HS-5 (cell line): ENCODE measurements around the gene OGFR.

Experiments used
- DNase-seq: peaks from one replicate; pipeline ENCODE4 v3.0.0-alpha.2; 2012; ENCODE audit warnings: low read depth

Gene OGFR

DNA sequence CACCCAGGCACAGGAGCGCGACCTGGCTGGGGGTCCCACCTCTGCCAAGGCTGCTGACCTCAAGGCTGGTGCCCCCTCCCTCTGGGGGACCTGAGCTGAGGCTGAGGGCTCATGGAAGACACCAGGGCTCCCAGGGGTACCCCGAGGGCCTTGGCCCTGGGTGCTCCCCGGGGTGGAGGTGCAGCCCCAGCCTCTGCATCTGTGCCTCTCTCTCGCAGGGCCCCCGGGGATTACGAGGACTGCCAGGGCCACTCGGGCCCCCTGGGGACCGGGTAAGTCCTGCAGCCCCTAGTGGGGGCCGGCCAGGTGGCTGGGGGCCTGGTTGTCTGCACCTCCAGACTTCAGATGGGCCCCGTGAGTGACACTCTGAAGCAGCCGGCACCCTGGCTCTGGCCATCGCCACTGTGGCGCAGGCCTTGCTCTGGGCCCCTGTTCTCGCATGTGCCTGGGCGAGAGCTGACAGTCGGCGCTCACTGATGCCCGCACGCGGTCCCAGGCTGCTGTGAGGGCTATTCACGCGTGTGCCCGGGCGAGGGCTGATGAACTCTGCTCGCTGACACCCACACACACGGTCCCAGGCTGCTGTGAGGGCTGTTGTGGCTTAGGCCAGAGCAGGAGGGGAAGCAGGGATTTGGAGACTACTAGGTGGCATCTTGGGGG is 21.5 kb downstream of the OGFR start:
- no peak for DNase-seq

DNA sequence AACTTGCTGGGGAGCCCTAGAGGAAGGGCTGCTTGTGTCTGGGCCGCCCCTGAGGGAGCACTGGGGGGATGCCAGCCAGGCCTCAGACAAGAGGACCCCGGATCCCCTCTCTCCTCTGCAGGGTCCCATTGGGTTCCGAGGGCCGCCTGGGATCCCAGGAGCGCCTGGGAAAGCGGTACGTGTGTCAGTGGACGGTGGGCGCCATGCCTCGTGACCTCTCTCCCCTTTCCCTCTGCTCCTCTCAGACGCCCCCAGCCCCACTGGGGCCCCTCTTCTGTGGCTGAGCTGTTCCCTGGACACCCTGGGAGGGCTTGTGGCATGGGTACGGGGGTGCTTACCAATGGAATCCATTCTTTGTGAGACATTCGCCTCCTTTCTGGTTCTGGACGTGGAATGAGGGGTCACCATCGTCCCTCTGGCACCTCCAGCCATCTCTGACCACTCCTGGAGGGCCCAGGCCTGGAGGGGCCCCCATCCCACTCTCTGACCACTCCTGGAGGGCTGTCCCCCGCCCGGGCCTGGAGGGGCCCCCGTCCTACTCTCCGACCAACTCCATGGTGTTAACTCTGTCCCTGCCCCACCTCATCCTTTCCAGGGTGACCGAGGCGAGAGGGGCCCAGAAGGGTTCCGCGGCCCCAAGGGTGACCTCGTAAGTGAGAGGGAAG is 22.1 kb downstream of the OGFR start:
- no peak for DNase-seq

- DNase-seq = no peak
Measured at GRCh38 chr20:62827311-62828038, 22.8 kb downstream of the OGFR start.

DNA sequence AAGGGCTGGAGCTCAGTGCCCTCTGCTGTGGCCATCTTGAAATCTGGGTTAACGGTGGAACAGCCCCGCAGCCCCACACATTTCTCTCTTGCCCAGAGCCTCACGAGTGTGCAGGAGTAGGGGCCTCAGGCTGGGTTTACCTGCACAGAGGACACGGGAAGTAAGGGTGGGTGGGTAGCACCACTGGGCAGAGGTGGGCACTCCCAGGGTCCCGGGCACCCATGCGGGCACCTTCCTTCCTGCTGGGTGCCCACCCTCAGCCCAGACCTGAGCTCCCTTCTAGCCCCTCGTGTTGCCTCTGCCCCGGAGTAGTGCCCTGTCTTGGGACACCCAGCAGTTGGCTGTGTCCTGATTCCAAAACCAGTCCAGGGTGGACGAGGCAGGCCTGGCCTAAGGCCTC is 23.4 kb downstream of the OGFR start:
- DNase-seq = no peak

GRCh38 chr20:62828511-62829230 is 24.0 kb downstream of the OGFR start:
- DNase-seq = no peak

- no peak for DNase-seq
Measured at GRCh38 chr20:62829231-62830230, 24.9 kb downstream of the OGFR start.

- no peak for DNase-seq
Measured at GRCh38 chr20:62830251-62830650, 25.6 kb downstream of the OGFR start.

DNA sequence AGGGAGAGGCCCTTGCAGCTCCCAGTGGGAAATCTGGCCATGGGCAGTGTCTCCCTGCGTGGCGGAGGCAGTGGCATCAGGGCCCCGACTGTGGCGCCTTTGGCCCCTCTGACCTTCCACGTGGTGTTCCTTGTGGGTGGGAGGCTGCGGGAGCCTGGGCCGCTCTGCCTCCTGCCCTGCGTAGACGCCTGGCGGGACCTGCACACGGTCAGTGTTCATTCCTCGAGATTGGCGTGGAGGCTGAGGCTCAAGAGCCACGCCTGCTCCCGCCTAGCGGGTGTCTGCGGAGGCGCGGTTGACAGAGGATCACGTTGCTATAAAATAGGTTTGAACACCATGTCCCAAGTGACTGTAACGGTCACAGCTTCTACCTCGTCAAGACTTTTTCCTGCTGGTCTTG is 26.2 kb downstream of the OGFR start:
- no peak for DNase-seq

GRCh38 chr20:62831361-62831788 is 26.7 kb downstream of the OGFR start:
- DNase-seq = no peak

DNA sequence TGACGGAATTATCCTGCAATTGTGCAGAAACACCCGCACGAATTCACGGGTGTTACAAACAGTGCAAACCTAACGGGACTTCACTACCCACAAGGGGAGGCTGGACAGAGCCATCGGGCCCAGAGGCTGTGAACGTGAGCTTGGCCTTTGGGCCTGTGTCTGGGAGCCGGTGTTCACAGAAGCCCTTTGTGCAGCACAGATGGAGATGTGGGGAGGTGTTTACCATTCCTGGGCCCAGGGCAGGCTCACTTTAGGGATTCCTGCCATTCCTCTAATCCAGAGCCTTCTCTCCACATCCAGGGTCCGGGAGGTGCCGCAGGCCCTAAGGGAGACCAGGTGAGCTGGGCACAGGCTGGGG is 27.2 kb downstream of the OGFR start:
- DNase-seq = no peak

DNA sequence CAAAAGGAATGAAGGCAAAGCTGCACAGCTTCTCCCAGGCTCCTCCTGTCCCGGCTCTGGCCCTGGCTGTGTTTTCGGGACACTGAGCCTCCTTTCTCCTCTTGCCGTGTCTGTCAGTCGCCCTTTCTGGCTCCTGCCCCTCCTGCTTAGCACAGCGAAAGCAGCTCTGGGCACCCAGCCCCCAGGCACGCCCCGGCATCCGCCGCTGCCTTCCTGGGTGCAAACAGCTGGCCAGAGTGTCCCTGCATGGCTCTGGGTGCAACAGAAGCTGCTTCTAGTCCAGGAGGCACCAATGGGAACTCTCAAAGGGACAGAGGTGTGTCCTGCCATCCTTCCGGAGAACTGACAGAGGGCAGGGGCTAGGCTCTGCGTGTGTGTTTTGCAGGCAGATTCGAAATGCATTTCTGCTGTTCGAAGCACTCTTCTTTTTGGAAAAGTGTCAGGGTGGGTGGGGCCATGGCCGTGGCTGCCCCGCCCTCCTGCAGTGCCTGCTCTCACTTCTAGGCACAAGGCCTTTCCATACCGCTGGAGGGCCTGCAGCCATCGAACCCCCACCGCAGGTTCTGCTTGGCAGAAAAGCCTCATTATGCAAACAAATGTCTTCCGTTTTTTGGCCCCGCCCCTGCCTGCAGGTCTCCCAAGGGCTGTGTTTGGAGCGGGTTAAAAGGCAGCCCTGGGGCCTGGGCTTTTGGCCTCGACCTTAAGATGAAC is 27.7 kb downstream of the OGFR start:
- no peak for DNase-seq

DNA sequence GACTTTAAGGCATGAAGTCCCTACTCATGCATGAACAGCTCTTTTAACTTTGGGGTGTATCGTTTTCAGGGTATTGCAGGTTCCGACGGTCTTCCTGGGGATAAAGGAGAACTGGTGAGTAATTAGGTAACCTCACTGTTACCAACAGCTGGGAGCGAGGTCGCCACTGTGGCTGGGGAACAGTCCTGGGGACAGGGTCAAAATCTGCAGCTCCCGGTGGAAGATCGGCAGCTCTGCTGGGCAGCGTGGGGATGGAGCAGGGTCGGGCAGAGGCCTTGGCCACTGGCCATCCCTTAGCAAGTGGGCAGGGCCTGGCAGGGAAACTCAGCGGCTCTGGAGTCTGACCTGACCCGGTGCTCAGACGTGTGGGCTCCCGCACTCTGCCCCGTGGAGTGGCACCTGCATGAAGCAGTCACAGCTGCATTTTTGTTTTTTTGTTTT is 28.3 kb downstream of the OGFR start:
- no peak for DNase-seq

DNA sequence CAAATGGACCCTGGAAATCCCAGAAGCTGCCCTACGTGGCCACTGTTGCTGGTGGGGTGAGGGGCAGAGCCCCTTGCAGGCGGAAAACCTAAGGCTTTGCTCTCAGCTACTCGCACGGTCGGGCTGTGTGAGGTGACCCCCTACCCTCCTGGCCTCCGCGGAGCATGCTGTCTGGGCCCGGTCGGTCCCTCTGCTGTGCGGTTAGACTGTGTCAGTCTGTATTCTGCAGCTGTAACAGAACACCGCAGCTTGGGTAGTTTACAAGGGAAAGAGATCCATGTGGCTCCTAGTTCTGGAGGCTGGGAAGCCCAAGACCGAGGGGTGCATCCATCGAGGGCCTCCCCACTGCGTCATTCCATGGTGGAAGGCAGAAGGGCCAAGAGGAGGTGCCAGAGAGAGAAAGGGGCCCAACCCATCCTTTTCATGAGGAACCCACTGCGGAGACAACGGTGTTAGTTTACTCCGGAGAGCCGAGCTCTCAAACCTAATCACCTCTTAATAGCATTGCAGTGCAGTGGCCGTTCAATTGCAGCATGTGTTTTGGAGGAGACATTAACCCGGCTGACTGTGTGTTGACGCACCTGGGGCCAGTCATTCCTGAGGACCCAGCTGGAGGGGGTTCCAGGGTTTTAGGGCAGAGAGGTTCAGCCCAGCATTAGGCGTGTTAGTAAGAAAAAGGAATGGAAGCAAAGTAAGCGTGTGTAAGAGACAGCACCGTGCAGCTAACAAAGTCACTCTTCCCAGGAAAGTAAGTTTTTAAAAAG is 30.5 kb downstream of the OGFR start:
- DNase-seq = no peak

- DNase-seq = peak; percentile 52
Measured at GRCh38 chr20:62835931-62836861, 31.6 kb downstream of the OGFR start.

DNA sequence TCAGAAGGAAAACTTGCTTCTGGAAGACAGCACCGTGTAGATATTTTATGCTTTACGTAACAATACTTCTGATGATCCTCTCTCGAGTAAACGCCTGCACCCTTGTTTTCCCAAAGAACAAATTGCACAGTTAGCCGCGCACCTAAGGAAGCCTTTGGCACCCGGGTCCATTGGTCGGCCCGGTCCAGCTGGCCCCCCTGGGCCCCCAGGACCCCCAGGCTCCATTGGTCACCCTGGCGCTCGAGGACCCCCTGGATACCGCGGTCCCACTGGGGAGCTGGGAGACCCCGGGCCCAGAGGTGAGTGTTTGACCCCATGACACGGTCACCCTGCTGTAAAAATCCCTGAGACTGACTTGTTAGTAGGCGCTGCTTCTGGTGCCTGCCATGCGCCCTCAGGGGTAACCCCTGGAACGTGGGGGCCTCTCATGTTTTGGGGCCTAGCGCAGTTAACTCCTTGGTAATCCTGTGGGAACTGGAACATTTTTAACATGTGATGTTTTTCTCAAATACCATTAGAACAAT is 32.4 kb downstream of the OGFR start:
- no peak for DNase-seq

DNA sequence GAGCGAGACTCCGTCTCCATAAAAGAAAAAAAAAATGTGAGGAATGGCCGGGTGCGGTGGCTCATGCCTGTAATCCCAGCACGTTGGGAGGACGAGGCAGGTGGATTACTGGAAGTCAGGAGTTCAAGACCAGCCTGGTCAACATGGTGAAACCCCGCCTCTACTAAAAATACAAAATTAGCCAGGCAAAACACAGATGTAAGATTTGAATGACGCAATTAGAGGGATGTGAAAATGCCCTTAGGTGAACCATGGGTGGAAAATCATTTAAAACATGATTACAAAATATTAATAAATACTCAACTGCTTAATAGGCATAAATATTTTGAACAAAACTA is 33.1 kb downstream of the OGFR start:
- no peak for DNase-seq

DNA sequence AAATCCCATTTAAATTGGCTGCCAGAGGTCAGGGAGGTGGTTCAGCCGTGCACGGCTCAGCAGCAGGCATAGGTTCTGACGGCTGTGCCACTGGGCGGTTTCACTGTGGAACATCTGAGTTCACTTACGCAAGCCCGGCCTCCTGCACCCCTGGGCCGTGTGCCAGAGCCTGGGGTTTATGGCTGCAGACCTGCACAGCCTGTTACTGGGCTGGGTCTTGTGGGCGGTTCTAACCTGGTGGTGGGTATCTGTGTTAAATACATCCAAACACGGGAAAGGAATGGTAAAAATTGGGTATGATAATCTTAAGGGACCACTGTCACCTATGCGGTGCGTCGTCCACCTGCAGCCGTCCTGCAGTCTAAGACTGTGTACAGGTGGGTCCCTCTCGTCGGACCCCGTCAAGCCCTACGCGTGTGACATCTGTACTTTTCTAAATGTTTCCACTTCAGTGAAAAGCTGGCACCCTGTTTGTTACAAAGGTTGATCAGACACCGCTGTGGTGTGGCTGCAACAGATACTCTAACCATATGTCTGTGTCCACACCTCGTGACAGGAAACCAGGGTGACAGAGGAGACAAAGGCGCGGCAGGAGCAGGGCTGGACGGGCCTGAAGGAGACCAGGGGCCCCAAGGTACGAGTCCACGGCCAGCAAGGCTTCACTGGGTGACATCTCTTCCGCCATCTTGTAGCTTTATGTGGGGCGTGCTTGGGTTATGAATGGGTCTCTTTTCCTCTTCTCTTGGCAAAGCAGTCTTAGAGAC is 33.7 kb downstream of the OGFR start:
- no peak for DNase-seq

GRCh38 chr20:62839261-62839660 is 34.6 kb downstream of the OGFR start:
- no peak for DNase-seq
